ENCODE data around the gene CLIP3. TPM values are rescaled to one million over a fixed set of nuclear protein-coding genes. Genes with fewer than 3 reads are reported as not detected.

The CLIP3 gene
- total and polyA plus RNA-seq, 10 donors = 2.7 to 18.0 (median 10.3) TPM

DNA sequence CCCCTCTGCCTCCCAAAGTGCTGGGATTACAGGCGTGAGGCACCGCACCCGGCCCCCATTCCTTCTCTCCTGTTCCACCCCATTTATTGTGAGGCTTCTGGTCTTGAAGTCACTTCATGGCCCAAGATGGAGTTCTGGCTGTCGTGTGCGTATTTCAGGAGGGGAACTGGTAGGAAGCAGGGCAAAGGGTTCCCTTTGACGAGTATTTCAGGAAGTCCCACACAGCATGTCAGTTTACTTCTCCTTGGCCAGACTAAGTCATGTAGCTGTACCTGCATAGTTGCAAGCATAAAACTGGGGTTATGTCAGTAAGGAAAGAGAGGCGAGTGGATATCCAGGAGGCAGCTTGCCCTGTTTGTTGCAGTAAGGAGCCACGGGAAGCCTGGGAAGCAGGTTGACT, 32.2 kb upstream of the CLIP3 start:
- 79 to 93% (median 88%) methylated on average over 8 of the region's 8 CpGs for WGBS, 5 donors

DNA sequence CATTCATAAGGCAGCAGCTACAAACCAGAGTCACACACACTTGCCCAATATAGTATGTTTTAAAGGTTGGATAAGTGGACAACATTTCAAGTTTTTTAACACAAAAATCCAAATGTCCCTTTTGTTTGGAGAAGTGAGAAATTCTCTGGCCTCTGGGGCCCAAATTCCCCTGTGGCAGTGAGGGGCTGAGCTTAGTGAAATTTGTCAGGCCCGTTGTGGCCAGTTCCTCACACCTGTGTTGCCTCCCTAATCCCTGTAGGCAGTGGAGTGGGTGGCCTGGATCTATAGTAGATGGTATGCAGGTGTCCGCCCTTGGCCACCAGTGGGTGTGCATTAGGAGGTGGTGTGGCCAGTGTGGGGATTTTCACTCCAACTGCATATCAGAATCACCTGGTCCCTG, 28.7 kb upstream of the CLIP3 start:
- intact Hi-C loops (cut with DNase I; ENCODE audit: low total_unique reads) = no loop called here
- H3K4me1 ChIP-seq = peaks cover 0 to 3% (median 0%) of the 10 kb centered on the region in 6 donors
- peaks cover 0 to 70% (median 0%) of the 10 kb centered on the region in 6 donors for H3K36me3 ChIP-seq

More for the DNA sequence above, 32.2 kb upstream of the CLIP3 start:
- no peak for DNase-seq
- TF ChIP-seq, protein P1, sequence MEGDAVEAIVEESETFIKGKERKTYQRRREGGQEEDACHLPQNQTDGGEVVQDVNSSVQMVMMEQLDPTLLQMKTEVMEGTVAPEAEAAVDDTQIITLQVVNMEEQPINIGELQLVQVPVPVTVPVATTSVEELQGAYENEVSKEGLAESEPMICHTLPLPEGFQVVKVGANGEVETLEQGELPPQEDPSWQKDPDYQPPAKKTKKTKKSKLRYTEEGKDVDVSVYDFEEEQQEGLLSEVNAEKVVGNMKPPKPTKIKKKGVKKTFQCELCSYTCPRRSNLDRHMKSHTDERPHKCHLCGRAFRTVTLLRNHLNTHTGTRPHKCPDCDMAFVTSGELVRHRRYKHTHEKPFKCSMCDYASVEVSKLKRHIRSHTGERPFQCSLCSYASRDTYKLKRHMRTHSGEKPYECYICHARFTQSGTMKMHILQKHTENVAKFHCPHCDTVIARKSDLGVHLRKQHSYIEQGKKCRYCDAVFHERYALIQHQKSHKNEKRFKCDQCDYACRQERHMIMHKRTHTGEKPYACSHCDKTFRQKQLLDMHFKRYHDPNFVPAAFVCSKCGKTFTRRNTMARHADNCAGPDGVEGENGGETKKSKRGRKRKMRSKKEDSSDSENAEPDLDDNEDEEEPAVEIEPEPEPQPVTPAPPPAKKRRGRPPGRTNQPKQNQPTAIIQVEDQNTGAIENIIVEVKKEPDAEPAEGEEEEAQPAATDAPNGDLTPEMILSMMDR (IDR thresholded peaks at IDR 0.05 in 8 of 11, conservative IDR thresholded peaks at IDR 0.05 in 3 of 11) = no peak
- TF ChIP-seq POLR2A (IDR thresholded peaks at IDR 0.05) (no peak), POLR2AphosphoS5 (IDR thresholded peaks at IDR 0.05) (no peak)
- H3K27ac ChIP-seq = no peak overlapping the region
- intact Hi-C loops (cut with DNase I; ENCODE audit: low total_unique reads) = no loop called here
- H3K4me1 ChIP-seq = peaks cover 0 to 3% (median 0%) of the 10 kb centered on the region in 6 donors
- no peaks in the 10 kb centered on the region for H3K9me3 ChIP-seq
- H3K27me3 ChIP-seq (replicated peaks in 1 of 7) = no peaks in the 10 kb centered on the region
- no peak overlapping the region for H3K4me3 ChIP-seq
- H3K36me3 ChIP-seq = peaks cover 0 to 80% (median 0%) of the 10 kb centered on the region in 6 donors

DNA sequence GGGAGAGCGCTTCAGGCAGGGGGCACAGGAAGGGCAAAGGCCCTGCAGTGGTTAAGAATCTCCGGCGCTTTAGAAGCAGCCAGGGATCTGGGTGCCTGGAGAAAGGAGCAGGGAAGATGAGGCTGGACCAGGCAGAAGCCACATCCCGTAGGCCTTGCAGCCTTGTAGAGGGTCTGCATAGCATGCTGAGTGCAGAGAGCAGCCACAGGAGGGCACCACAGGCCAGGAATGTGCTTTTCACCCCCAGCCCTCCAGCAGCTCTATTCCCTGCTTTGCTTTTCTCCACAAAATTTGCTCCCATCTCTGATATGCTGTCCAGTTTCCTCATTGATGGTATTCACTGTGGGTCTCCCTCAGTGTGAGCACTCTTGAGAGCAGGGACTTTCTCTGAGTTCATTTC, 27.8 kb upstream of the CLIP3 start:
- intact Hi-C loops (cut with DNase I; ENCODE audit: low total_unique reads) = no loop called here
- no peak overlapping the region for H3K4me3 ChIP-seq

More for the DNA sequence above, 28.7 kb upstream of the CLIP3 start:
- Histone ChIP-seq H3K27ac (no peak overlapping the region), H3K27me3 (replicated peaks in 1 of 7) (no peaks in the 10 kb centered on the region), H3K9me3 (no peaks in the 10 kb centered on the region), H3K4me3 (no peak overlapping the region)
- no peak for TF ChIP-seq POLR2A (IDR thresholded peaks at IDR 0.05)
- no peak for TF ChIP-seq POLR2AphosphoS5 (IDR thresholded peaks at IDR 0.05)
- TF ChIP-seq, protein P1 (IDR thresholded peaks at IDR 0.05 in 8 of 11, conservative IDR thresholded peaks at IDR 0.05 in 3 of 11) = no peak
- DNase-seq = no peak
- 82 to 100% (median 85%) methylated on average over 2 of the region's 2 CpGs for WGBS, 5 donors

DNA sequence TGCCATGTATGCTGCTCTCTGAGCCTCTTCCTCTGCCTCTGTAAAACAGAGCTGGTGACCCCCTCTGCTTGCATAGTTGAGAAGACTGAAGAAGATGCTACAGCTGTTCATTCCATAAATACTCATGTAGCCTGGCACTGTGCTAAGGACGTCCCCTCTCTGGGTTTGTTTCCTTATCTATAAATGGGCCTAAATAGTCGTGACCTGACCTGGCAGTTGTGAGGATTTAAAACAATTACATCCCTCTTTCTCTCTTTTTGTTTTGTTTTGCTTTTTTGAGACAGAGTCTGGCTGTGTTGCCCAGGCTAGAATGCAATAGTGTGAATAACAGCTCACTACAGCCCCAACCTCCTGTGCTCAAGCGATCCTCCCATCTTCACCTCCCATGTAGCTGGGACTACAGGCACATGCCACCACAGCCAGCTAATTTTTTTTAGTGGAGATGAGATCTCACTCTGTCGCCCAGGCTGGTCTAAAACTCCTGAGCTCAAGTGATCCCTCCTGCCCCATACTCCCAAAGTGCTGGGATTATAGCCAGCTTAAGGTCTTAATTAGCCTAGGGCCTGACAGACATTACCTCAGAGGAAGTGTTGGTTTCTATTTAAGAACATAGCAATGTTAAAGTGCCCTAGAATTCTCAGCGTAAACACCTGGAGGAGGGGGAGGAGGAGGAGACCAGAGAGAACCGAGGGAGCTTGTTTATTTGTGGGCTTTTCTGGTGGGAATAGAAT, 26.7 kb upstream of the CLIP3 start:
- Histone ChIP-seq H3K27me3 (replicated peaks in 1 of 7) (no peaks in the 10 kb centered on the region), H3K36me3 (peaks cover 0 to 54% (median 0%) of the 10 kb centered on the region in 6 donors), H3K4me3 (no peak overlapping the region), H3K4me1 (peaks cover 3 to 19% (median 12%) of the 10 kb centered on the region in 6 donors), H3K9me3 (no peaks in the 10 kb centered on the region), H3K27ac (no peak overlapping the region)
- 86 to 95% (median 90%) methylated on average over 6 of the region's 6 CpGs for WGBS, 5 donors
- no peak for TF ChIP-seq POLR2A (IDR thresholded peaks at IDR 0.05)
- TF ChIP-seq, protein P1 (IDR thresholded peaks at IDR 0.05 in 8 of 11, conservative IDR thresholded peaks at IDR 0.05 in 3 of 11) = no peak
- no peak for TF ChIP-seq POLR2AphosphoS5 (IDR thresholded peaks at IDR 0.05)
- intact Hi-C loops (cut with DNase I; ENCODE audit: low total_unique reads) = loop anchor here (5.0 to 10.0 kb wide), 2 partner anchors 55 to 108 kb away; partner anchors contain the start of genes OVOL3, POLR2I and TBCB
- DNase-seq = no peak

More for the DNA sequence above, 27.8 kb upstream of the CLIP3 start:
- 74 to 90% (median 82%) methylated on average over 4 of the region's 4 CpGs for WGBS, 5 donors
- peak; percentile 73 for DNase-seq
- Histone ChIP-seq H3K9me3 (no peaks in the 10 kb centered on the region), H3K4me1 (peaks cover under 1 to 12% (median 5%) of the 10 kb centered on the region in 6 donors), H3K27ac (no peak overlapping the region), H3K27me3 (replicated peaks in 1 of 7) (no peaks in the 10 kb centered on the region), H3K36me3 (peaks cover 0 to 61% (median 0%) of the 10 kb centered on the region in 6 donors)
- TF ChIP-seq, protein P1 (IDR thresholded peaks at IDR 0.05 in 8 of 11, conservative IDR thresholded peaks at IDR 0.05 in 3 of 11) = peak in 10 of 11 experiments; percentile 28 to 73 (median 54)
- no peak for TF ChIP-seq POLR2A (IDR thresholded peaks at IDR 0.05)
